Measurements from ENCODE around the gene CES3.

GRCh38 chr16:66984892-66985311 is 23.8 kb downstream of the CES3 start:
- TF ChIP-seq POLR2A (IDR thresholded peaks at IDR 0.05), result no peak
- TF ChIP-seq, protein P1, sequence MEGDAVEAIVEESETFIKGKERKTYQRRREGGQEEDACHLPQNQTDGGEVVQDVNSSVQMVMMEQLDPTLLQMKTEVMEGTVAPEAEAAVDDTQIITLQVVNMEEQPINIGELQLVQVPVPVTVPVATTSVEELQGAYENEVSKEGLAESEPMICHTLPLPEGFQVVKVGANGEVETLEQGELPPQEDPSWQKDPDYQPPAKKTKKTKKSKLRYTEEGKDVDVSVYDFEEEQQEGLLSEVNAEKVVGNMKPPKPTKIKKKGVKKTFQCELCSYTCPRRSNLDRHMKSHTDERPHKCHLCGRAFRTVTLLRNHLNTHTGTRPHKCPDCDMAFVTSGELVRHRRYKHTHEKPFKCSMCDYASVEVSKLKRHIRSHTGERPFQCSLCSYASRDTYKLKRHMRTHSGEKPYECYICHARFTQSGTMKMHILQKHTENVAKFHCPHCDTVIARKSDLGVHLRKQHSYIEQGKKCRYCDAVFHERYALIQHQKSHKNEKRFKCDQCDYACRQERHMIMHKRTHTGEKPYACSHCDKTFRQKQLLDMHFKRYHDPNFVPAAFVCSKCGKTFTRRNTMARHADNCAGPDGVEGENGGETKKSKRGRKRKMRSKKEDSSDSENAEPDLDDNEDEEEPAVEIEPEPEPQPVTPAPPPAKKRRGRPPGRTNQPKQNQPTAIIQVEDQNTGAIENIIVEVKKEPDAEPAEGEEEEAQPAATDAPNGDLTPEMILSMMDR (IDR thresholded peaks at IDR 0.05), result no peak
